ENCODE results near the gene TRAPPC2L. TPM values are rescaled to one million over a fixed set of nuclear protein-coding genes. Genes with fewer than 3 reads are reported as not detected.

Gene TRAPPC2L
- total and polyA plus RNA-seq, 3 donors from 2014 or later = 58.3 to 216 (median 59.8) TPM

DNA sequence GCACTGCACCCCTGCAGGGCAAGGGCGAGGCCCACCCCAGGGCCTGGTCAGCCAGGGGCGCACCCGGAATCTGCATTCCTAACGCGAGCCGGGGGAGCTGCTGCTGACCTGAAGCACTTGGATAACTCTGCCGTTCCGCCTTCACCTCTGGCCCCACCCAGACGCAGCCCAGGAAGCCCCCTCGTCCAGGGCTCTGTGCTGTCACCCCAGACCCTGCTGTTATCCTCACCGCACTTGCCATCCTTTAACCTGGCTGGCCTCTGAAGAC is 22.8 kb downstream of the TRAPPC2L start:
- 78 to 83% methylated on average over 5 to 11 of the region's 11 CpGs for WGBS, 2 donors

GRCh38 chr16:88880226-88881006 is 23.5 kb downstream of the TRAPPC2L start:
- 71 to 78% methylated on average over 15 to 34 of the region's 36 CpGs for WGBS, 2 donors
- H3K9me3 ChIP-seq = no peaks in the 10 kb centered on the region
- H3K27me3 ChIP-seq = no peaks in the 10 kb centered on the region
- no peak overlapping the region for H3K27ac ChIP-seq
- intact Hi-C loops (cut with DNase I; ENCODE audit: low total_unique reads) = no loop called here
- no peaks in the 10 kb centered on the region for H3K4me1 ChIP-seq
- TF ChIP-seq POLR2A (IDR thresholded peaks at IDR 0.05) = no peak
- TF ChIP-seq CTCF (IDR thresholded peaks at IDR 0.05) = no peak
- DNase-seq = no peak
- no peaks in the 10 kb centered on the region for H3K36me3 ChIP-seq (ENCODE audit: low read depth, missing control alignments)
- no peak overlapping the region for H3K4me3 ChIP-seq

More for the DNA sequence above, 22.8 kb downstream of the TRAPPC2L start:
- H3K4me1 ChIP-seq = no peaks in the 10 kb centered on the region
- H3K27ac ChIP-seq = no peak overlapping the region
- TF ChIP-seq CTCF (IDR thresholded peaks at IDR 0.05) = no peak
- TF ChIP-seq POLR2A (IDR thresholded peaks at IDR 0.05) = no peak
- H3K27me3 ChIP-seq = no peaks in the 10 kb centered on the region
- intact Hi-C loops (cut with DNase I; ENCODE audit: low total_unique reads) = no loop called here
- no peak for DNase-seq
- H3K36me3 ChIP-seq (ENCODE audit: low read depth, missing control alignments) = no peaks in the 10 kb centered on the region
- no peak overlapping the region for H3K4me3 ChIP-seq
- no peaks in the 10 kb centered on the region for H3K9me3 ChIP-seq

DNA sequence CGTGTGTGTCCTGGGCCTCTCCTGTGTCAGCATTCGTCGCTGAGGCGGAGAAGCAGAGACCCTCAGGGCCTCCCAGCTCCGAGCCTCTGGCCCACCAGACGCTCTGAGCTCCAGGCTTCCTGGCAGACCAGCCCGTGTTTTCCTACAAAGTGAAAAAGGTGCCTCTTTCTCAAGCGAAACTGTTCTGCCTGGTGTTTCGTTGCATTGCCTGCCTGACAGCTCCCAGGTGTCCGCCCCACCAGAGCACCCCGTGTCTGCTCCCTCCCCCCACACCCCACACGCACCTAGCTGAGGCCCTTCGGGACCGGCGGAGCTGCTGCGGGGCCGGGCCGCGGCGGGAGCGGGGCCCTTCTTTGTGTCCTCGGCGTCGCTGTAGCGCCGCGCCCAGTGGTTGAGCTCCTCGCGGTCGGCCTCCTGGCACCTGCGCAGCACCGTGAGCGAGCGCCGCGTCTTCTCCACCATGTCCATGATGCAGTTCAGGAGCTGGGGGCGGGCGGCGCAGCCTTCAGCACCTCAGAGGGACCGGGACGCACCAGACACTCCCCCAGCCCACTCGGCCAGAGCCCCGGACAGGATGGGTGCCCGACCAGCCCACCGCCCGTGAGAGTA is 24.2 kb downstream of the TRAPPC2L start:
- no peaks in the 10 kb centered on the region for H3K9me3 ChIP-seq
- H3K27me3 ChIP-seq = no peaks in the 10 kb centered on the region
- 53 to 74% methylated on average over 14 to 46 of the region's 46 CpGs for WGBS, 2 donors
- H3K4me1 ChIP-seq = no peaks in the 10 kb centered on the region
- TF ChIP-seq POLR2A (IDR thresholded peaks at IDR 0.05) (no peak), CTCF (IDR thresholded peaks at IDR 0.05) (no peak)
- H3K4me3 ChIP-seq = no peak overlapping the region
- no peak overlapping the region for H3K27ac ChIP-seq
- DNase-seq = no peak
- intact Hi-C loops (cut with DNase I; ENCODE audit: low total_unique reads) = no loop called here
- H3K36me3 ChIP-seq (ENCODE audit: low read depth, missing control alignments) = no peaks in the 10 kb centered on the region

GRCh38 chr16:88881675-88882357 is 24.9 kb downstream of the TRAPPC2L start:
- intact Hi-C loops (cut with DNase I; ENCODE audit: low total_unique reads) = no loop called here
- no peaks in the 10 kb centered on the region for H3K27me3 ChIP-seq
- no peak overlapping the region for H3K4me3 ChIP-seq
- H3K4me1 ChIP-seq = no peaks in the 10 kb centered on the region
- 80 to 83% methylated on average over 16 to 27 of the region's 27 CpGs for WGBS, 2 donors
- TF ChIP-seq CTCF (IDR thresholded peaks at IDR 0.05) (no peak), POLR2A (IDR thresholded peaks at IDR 0.05) (no peak)
- H3K27ac ChIP-seq = no peak overlapping the region
- no peak for DNase-seq
- no peaks in the 10 kb centered on the region for H3K9me3 ChIP-seq
- no peaks in the 10 kb centered on the region for H3K36me3 ChIP-seq (ENCODE audit: low read depth, missing control alignments)
